Mammary microvascular endothelial cell (primary cell): ENCODE measurements around the gene SNUPN. TPM values are rescaled to one million over a fixed set of nuclear protein-coding genes. Genes with fewer than 3 reads are reported as not detected.

Experiments used
- total RNA-seq: library from RNA; depleted of rRNA; stranded (reverse); fragments of >200 nt; gene quantifications from 2 replicates; pipeline ENCODE4 v1.2.3, GENCODE V29; 2015

Gene SNUPN
- total RNA-seq, result 21.1 and 22.8 TPM in 2 replicates

GRCh38 chr15:75625542-75626347 lies at the start of gene SNUPN:
TSS of gene SNUPN (minus strand) at chr15:75625725. CDS start at chr15:75621051, 4,674 bp downstream.

DNA sequence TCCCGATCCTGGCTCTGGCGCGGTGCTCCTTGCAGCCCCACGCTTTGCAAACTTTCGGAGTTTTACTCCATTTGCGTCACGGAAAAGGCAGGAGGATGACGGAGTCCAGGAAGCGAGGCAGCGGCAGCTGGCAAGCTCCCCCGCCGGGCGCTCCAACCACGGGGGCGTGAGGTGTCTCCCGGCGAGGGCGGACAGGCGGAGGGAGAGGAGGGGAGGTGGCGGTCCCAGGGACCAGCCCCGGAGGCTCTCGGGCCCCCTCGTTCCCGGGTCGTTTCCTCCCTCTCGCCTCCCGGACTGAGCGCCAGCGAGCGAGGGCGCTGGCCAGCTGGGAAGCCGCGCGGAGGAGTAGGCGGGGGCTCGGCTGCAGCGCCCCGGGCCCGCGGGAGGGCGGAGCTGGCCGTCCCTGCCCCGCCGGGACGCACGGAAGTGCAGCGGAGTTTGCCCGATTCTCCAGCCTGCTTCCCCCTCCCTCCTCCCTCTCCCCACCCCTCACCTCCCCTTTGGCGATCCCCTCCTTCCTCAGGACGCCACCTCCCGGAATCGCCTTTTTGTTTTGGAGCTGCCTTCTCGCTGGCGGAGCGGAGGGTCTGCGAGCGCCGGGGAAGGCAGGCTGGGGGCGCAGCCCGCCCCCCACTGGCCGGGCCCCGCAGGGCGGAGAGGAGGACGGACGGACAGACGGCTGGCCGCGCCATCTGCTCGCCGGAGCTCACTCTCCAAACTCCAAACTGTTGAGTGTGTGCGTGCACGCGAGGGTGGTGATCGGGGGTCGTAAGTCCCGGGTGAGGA lies 22.0 kb upstream of the SNUPN start, which contains the start of gene SNX33:
Gene SNX33, plus strand, starts transcription at position 543 of the 786 bp plus-strand sequence. CDS start 1,191 bp downstream, outside the sequence.

GRCh38 chr15:75639709-75640482 lies 14.4 kb upstream of the SNUPN start, which contains the start of gene IMP3:
TSS of gene IMP3 (minus strand) at chr15:75640224. CDS start at chr15:75640168, 56 bp downstream.

GRCh38 chr15:75578948-75579920 lies 46.3 kb downstream of the SNUPN start, which contains the start of gene PTPN9:
TSS of gene PTPN9 (minus strand) at chr15:75579315. CDS start at chr15:75578776, 539 bp downstream.

Other genes with a start within 250 kb of the SNUPN start
- gene SIN3A, start 174.0 kb downstream of the SNUPN start, total RNA-seq, result 14.8 and 17.1 TPM in 2 replicates
- 16.5 and 18.8 TPM in 2 replicates for gene PTPN9, start 46.4 kb downstream of the SNUPN start, total RNA-seq
- gene IMP3, start 14.5 kb upstream of the SNUPN start, total RNA-seq, result 116 TPM in 2 replicates
- gene SNX33, start 22.2 kb upstream of the SNUPN start, total RNA-seq, result 7.9 and 8.4 TPM in 2 replicates
- under 0.01 TPM in 1 of 2 replicates, not detected in the other for gene CSPG4, start 87.1 kb upstream of the SNUPN start, total RNA-seq
- 25.4 and 32.3 TPM in 2 replicates for gene UBE2Q2, start 217.7 kb upstream of the SNUPN start, total RNA-seq